ENCODE measurements around the gene SH3BP5.

DNA sequence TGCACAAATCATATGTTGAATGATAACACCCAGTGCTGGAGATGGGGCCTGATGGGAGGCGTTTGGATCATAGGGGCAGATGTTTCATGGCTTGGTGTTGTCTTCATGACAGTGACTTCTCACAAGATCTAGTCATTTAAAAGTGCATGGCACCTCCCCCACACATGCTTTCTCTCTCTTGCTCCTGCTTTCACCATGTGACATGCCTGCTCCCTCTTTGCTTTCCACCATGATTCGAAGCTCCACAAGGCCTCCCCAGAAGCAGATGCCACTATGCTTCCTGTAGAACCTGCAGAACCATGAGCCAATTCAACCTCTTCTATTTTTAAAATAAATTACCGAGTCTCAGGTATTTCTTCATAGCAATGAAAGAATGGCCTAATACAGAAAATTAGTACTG is 17.8 kb upstream of the SH3BP5 start:
- TF ChIP-seq, protein P1, sequence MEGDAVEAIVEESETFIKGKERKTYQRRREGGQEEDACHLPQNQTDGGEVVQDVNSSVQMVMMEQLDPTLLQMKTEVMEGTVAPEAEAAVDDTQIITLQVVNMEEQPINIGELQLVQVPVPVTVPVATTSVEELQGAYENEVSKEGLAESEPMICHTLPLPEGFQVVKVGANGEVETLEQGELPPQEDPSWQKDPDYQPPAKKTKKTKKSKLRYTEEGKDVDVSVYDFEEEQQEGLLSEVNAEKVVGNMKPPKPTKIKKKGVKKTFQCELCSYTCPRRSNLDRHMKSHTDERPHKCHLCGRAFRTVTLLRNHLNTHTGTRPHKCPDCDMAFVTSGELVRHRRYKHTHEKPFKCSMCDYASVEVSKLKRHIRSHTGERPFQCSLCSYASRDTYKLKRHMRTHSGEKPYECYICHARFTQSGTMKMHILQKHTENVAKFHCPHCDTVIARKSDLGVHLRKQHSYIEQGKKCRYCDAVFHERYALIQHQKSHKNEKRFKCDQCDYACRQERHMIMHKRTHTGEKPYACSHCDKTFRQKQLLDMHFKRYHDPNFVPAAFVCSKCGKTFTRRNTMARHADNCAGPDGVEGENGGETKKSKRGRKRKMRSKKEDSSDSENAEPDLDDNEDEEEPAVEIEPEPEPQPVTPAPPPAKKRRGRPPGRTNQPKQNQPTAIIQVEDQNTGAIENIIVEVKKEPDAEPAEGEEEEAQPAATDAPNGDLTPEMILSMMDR (conservative IDR thresholded peaks at IDR 0.05; ENCODE audit: low read length) = no peak
- no peak for TF ChIP-seq EZH2phosphoT487 (IDR thresholded peaks at IDR 0.05; ENCODE audit: borderline replicate concordance, low read depth, low read length)
